Karpas-422 (cell line): ENCODE results near the gene FEN1. TPM values are rescaled to one million over a fixed set of nuclear protein-coding genes. Genes with fewer than 3 reads are reported as not detected.

ENCODE experiments used
- DNase-seq: peaks from one replicate; pipeline ENCODE4 v3.0.0-alpha.2; 2015
- H2AFZ ChIP-seq: fragments of 200-600 bp; sonication (generic); 2 replicates; pipeline ENCODE4 v1.6.1; 2014; ENCODE audit warnings: antibody characterized with exemption, low read length, mixed read lengths
- H3K27ac ChIP-seq: fragments of 200-600 bp; sonication (generic); 2 replicates; pipeline ENCODE4 v1.5.1; 2014; ENCODE audit warnings: mild to moderate bottlenecking, low read length, moderate library complexity
- H3K27me3 ChIP-seq: fragments of 200-600 bp; sonication (generic); 2 replicates; pipeline ENCODE4 v1.6.1; 2014; ENCODE audit warnings: low read length, mixed read lengths
- H3K36me3 ChIP-seq: fragments of 200-600 bp; sonication (generic); 2 replicates; pipeline ENCODE4 v1.6.1; 2014; ENCODE audit warnings: low read length, mixed read lengths; ENCODE audit not compliant: insufficient read depth
- H3K4me1 ChIP-seq: fragments of 200-600 bp; sonication (generic); 2 replicates; pipeline ENCODE4 v1.6.1; 2014; ENCODE audit warnings: mild to moderate bottlenecking, low read length, mixed read lengths
- H3K4me2 ChIP-seq: fragments of 200-600 bp; sonication (generic); 2 replicates; pipeline ENCODE4 v1.6.1; 2014; ENCODE audit warnings: low read length, low read depth, mild to moderate bottlenecking; ENCODE audit not compliant: poor library complexity, severe bottlenecking
- H3K4me3 ChIP-seq: fragments of 200-600 bp; sonication (generic); 2 replicates; pipeline ENCODE4 v1.5.1; 2014; ENCODE audit warnings: mild to moderate bottlenecking, antibody characterized with exemption, low read length, mixed read lengths
- H3K79me2 ChIP-seq: fragments of 200-600 bp; sonication (generic); 2 replicates; pipeline ENCODE4 v1.6.1; 2014; ENCODE audit warnings: mild to moderate bottlenecking, low read length, mixed read lengths
- H3K9ac ChIP-seq: fragments of 200-600 bp; sonication (generic); 2 replicates; pipeline ENCODE4 v1.6.0; 2014; ENCODE audit warnings: low read length
- H3K9me2 ChIP-seq: fragments of 200-600 bp; sonication (generic), shearing (Covaris generic); replicated peaks from 2 replicates; pipeline ENCODE4 v1.6.0; 2014; ENCODE audit warnings: mild to moderate bottlenecking, low read length, moderate library complexity; ENCODE audit not compliant: insufficient read depth
- H3K9me3 ChIP-seq: fragments of 300-700, 200-600 bp; sonication (generic); 2 replicates; pipeline ENCODE4 v1.6.1; 2014; ENCODE audit warnings: low read length, mixed read lengths
- H4K20me1 ChIP-seq: fragments of 200-600 bp; sonication (generic); 2 replicates; pipeline ENCODE4 v1.6.1; 2014; ENCODE audit warnings: mild to moderate bottlenecking, antibody characterized with exemption, low read length, low read depth; ENCODE audit not compliant: insufficient read depth
- total RNA-seq: library from RNA; depleted of rRNA; stranded (reverse); fragments of >200 nt; shearing (Covaris generic); gene quantifications from 2 replicates; pipeline ENCODE4 v1.2.3, GENCODE V29; 2014; ENCODE audit warnings: low replicate concordance

Gene FEN1
- total RNA-seq, 1 experiment from 2014 or later: 18.0 TPM

DNA sequence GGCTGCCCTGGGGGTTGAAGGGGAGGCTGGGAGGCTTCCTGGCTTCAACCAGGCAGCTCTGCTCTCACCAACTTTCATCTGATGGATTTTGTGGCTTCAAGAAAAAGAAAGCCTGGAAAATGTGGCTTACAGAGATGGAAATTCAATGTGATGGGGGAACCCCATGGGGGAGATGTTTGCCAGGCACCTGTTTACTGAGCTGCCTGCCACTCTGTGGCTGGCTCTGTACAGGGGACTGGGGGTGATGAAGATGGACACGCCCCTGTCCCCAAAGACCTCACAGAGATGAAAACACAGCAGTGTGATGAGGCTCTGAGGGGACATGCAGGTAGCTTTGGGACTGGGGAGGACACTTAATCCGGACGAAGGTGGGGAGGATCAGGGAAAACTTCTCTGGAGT, 10.4 kb upstream of the FEN1 start:
- H3K27me3 ChIP-seq: no peaks in the 10 kb centered on the region
- H3K9me2 ChIP-seq: no peaks in the 10 kb centered on the region
- H3K9ac ChIP-seq: no peak overlapping the region
- H3K36me3 ChIP-seq: peaks cover 6% of the 10 kb centered on the region
- H2AFZ ChIP-seq: no peak overlapping the region
- peaks cover 7% of the 10 kb centered on the region; the same call in 1 of the 2 replicates for H4K20me1 ChIP-seq
- no peak overlapping the region for H3K4me3 ChIP-seq
- no peaks in the 10 kb centered on the region for H3K79me2 ChIP-seq
- H3K9me3 ChIP-seq: no peaks in the 10 kb centered on the region
- no peak overlapping the region for H3K27ac ChIP-seq
- DNase-seq: no peak
- no peaks in the 10 kb centered on the region for H3K4me1 ChIP-seq
- no peak overlapping the region for H3K4me2 ChIP-seq

DNA sequence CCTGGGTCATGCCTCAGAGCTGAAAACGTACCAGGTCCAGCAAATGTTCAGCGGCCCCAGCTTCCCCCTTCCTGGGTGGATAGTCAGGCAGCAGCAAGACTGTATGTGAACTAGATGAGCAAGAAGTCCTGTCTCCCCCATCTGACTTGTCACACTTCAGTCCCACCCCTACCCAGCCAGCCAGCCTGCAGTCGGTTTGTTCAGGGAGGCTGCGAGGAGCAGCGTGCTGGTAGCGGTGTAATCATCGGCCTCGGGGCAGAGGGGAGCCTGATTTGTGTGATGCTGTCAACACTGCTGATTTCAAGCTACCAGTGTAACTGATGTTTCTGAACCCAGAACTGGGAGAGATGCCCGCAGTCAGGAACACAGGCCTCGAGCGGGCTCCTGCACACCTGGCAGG, 9.9 kb upstream of the FEN1 start:
- Histone ChIP-seq H2AFZ (no peak overlapping the region), H3K27ac (no peak overlapping the region), H3K27me3 (no peaks in the 10 kb centered on the region), H3K79me2 (no peaks in the 10 kb centered on the region), H3K4me3 (no peak overlapping the region), H3K9me3 (no peaks in the 10 kb centered on the region), H3K9me2 (no peaks in the 10 kb centered on the region), H3K9ac (no peak overlapping the region), H3K4me2 (no peak overlapping the region), H3K4me1 (no peaks in the 10 kb centered on the region), H4K20me1 (peaks cover 7% of the 10 kb centered on the region; the same call in 1 of the 2 replicates), H3K36me3 (peaks cover 11% of the 10 kb centered on the region)
- DNase-seq: no peak

- Histone ChIP-seq H3K4me3 (no peak overlapping the region), H3K4me1 (no peaks in the 10 kb centered on the region), H3K4me2 (no peak overlapping the region), H3K79me2 (no peaks in the 10 kb centered on the region), H3K9me2 (no peaks in the 10 kb centered on the region), H3K36me3 (peaks cover 12% of the 10 kb centered on the region), H3K9ac (no peak overlapping the region), H2AFZ (no peak overlapping the region), H3K27ac (no peak overlapping the region), H3K27me3 (no peaks in the 10 kb centered on the region), H3K9me3 (no peaks in the 10 kb centered on the region), H4K20me1 (peaks cover 7% of the 10 kb centered on the region; the same call in 1 of the 2 replicates)
- DNase-seq: no peak
These were observed 8.8 kb upstream of the FEN1 start for GRCh38 chr11:61783717-61784505.

DNA sequence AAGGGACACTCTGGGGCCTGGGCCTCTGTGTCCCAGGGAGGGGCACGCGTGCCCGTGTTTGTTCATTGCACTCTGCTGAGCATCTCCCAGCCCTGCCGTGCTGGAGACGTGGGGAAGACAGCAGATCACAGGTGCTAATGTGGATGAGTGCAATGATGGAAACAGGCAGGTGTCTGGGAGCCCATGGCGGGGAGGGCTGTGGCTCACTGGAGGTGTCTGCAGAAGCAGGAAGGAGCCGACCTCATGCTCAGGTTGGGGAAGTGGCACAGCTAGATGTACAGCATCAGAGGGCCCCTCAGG, 8.3 kb upstream of the FEN1 start:
- Histone ChIP-seq H3K27ac (no peak overlapping the region), H3K4me1 (no peaks in the 10 kb centered on the region), H3K9me2 (no peaks in the 10 kb centered on the region), H3K9ac (no peak overlapping the region), H3K9me3 (no peaks in the 10 kb centered on the region), H3K79me2 (no peaks in the 10 kb centered on the region), H3K27me3 (no peaks in the 10 kb centered on the region), H3K36me3 (peaks cover 12% of the 10 kb centered on the region), H2AFZ (no peak overlapping the region), H4K20me1 (peaks cover 7% of the 10 kb centered on the region; the same call in 1 of the 2 replicates), H3K4me2 (no peak overlapping the region), H3K4me3 (no peak overlapping the region)
- DNase-seq: no peak

DNA sequence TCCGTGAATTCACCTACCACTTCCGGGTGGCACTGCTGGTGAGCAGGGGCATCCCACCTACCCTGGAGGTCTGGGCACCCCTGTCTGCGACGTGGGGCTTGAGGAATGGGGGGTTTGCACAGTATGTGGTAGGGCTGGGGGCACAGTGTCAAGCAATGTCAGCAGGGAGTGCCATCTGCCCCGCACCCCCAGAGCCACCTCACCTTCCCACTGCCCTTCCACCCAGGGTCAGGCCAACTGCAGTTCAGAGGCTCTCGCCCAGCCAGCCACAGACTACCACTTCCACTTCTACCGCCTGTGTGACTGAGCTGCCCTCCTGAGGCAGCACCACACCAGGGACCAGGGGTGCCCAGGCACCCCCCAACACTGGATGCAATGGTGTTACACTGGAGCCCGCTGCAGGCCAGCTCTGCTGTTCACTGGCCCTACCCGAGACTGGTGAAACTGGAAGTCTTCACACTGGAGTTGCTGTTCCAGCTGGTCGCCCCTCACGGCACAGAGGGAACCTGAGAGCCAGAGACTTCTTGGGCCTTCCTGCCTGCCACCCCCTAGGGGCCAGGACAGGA, 6.8 kb upstream of the FEN1 start:
- H3K9me2 ChIP-seq: no peaks in the 10 kb centered on the region
- peaks cover 21% of the 10 kb centered on the region for H3K36me3 ChIP-seq
- H3K9ac ChIP-seq: no peak overlapping the region
- no peak overlapping the region for H3K4me2 ChIP-seq
- no peak overlapping the region for H3K27ac ChIP-seq
- peaks cover 7% of the 10 kb centered on the region; the same call in 1 of the 2 replicates for H4K20me1 ChIP-seq
- H3K27me3 ChIP-seq: no peaks in the 10 kb centered on the region
- no peaks in the 10 kb centered on the region for H3K9me3 ChIP-seq
- H3K79me2 ChIP-seq: peaks cover 8% of the 10 kb centered on the region
- no peaks in the 10 kb centered on the region for H3K4me1 ChIP-seq
- no peak overlapping the region for H3K4me3 ChIP-seq
- DNase-seq: no peak
- H2AFZ ChIP-seq: no peak overlapping the region

DNA sequence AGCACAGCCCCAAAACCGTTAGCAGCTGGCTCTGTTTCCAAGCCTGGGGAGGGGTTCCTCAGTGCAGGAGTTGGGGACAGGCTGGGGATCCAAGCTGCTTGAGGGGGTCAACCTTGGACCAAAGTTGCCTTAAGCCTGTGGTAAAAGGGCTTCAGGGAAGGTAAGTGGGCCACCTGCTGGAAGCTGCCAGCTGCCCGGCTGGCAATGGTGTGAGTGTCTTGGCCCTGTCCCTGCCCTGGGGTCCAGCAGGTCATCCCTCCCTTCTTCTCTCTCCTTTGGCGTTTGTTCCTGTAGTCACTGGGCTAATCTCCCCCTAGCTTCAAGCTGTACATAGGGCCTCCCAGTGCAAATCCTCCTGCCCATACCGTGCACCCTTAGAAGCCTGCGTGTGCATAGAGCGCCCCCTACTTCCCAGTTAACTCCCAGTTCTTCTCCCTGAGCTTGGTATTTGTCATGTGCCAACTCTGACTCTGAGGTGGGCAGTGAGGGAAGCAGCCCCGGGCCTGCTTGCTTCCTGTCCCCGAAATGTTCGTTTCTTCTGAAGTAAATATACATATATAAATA, 4.7 kb upstream of the FEN1 start:
- H3K27ac ChIP-seq: no peak overlapping the region
- no peaks in the 10 kb centered on the region for H3K27me3 ChIP-seq
- no peak overlapping the region for H3K4me2 ChIP-seq
- no peak overlapping the region for H3K4me3 ChIP-seq
- H3K9me2 ChIP-seq: no peaks in the 10 kb centered on the region
- H3K36me3 ChIP-seq: peaks cover 21% of the 10 kb centered on the region
- no peak overlapping the region for H2AFZ ChIP-seq
- no peaks in the 10 kb centered on the region for H3K9me3 ChIP-seq
- H4K20me1 ChIP-seq: peaks cover 4% of the 10 kb centered on the region; the same call in 1 of the 2 replicates
- peaks cover 26% of the 10 kb centered on the region for H3K79me2 ChIP-seq
- peak; percentile 73 for DNase-seq
- H3K9ac ChIP-seq: no peak overlapping the region
- H3K4me1 ChIP-seq: peaks cover 7% of the 10 kb centered on the region

DNA sequence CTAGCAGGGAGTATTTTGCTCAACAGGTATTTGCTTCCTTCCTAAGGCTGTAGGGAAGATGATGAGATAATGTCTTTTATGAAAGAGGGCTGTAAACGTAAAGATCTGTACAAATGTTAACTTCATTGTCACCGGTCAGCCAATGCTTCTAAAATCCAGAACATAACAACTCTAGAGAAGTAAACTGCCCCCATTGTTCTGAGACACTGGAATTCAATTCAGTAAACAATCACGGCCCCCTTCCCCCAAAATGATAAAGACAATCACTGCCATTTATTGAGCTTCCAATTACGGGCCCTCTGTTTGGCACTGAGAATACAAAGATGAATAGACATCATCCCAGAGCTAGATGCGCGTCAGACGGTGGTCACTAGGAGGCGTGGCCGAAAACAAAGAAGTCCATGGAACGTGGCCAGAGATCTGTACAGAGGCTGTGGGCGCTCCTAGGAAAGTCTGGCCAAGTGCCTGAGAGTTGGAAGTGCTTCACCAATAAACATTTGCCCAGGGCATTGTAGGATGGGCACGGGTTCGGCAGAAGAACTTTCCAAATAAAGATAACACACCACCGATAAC, 888 bp upstream of the FEN1 start:
- DNase-seq: peak; percentile 76
- no peaks in the 10 kb centered on the region for H3K27me3 ChIP-seq
- H2AFZ ChIP-seq: peak overlapping the region; percentile 47; the same call in 1 of the 2 replicates
- peaks cover 62% of the 10 kb centered on the region for H3K79me2 ChIP-seq
- no peaks in the 10 kb centered on the region for H3K9me2 ChIP-seq
- no peaks in the 10 kb centered on the region for H3K9me3 ChIP-seq
- peaks cover 7% of the 10 kb centered on the region; the same call in 1 of the 2 replicates for H4K20me1 ChIP-seq
- peak overlapping the region; percentile 80 for H3K27ac ChIP-seq
- H3K4me2 ChIP-seq: peak overlapping the region; percentile 98
- H3K36me3 ChIP-seq: peaks cover 34% of the 10 kb centered on the region
- H3K4me3 ChIP-seq: peak overlapping the region; percentile 90
- H3K9ac ChIP-seq: peak overlapping the region; percentile 94
- H3K4me1 ChIP-seq: peaks cover 24% of the 10 kb centered on the region
